HG03060 (cell line): ENCODE measurements around the gene DCDC1.

ENCODE experiments used
- ATAC-seq: cut with Tn5 transposase; IDR thresholded peaks from one replicate; pipeline ENCODE4 v1.9.1; 2021; ENCODE audit warnings: low read depth, moderate number of reproducible peaks; ENCODE audit not compliant: unreplicated experiment

DCDC1 gene

GRCh38 chr11:31110830-31111229 is 258.7 kb downstream of the DCDC1 start:
- ATAC-seq = no peak

GRCh38 chr11:31109446-31109845 is 260.1 kb downstream of the DCDC1 start:
- ATAC-seq = no peak

- ATAC-seq = no peak
Measured at GRCh38 chr11:31107649-31108048, 261.9 kb downstream of the DCDC1 start.

GRCh38 chr11:31106968-31107576 is 262.5 kb downstream of the DCDC1 start:
- ATAC-seq = no peak

- ATAC-seq = no peak
Measured at GRCh38 chr11:31106326-31106725, 263.2 kb downstream of the DCDC1 start.

GRCh38 chr11:31102875-31103274 is 266.7 kb downstream of the DCDC1 start:
- ATAC-seq = no peak

GRCh38 chr11:31102316-31102715 is 267.2 kb downstream of the DCDC1 start:
- ATAC-seq = no peak

GRCh38 chr11:31096191-31096805 is 273.2 kb downstream of the DCDC1 start:
- ATAC-seq = no peak

- ATAC-seq = no peak
Measured at GRCh38 chr11:31092638-31093037, 276.9 kb downstream of the DCDC1 start.

- ATAC-seq = no peak
Measured at GRCh38 chr11:31089117-31089516, 280.4 kb downstream of the DCDC1 start.

- ATAC-seq = no peak
Measured at GRCh38 chr11:31069447-31070205, 299.9 kb downstream of the DCDC1 start.

- no peak for ATAC-seq
Measured at GRCh38 chr11:31060880-31061279, 308.7 kb downstream of the DCDC1 start.

GRCh38 chr11:31059529-31059928 is 310.0 kb downstream of the DCDC1 start:
- no peak for ATAC-seq

GRCh38 chr11:31050061-31050765 is 319.3 kb downstream of the DCDC1 start:
- no peak for ATAC-seq

- ATAC-seq = no peak
Measured at GRCh38 chr11:31045335-31045734, 324.2 kb downstream of the DCDC1 start.

- no peak for ATAC-seq
Measured at GRCh38 chr11:31030138-31030792, 339.3 kb downstream of the DCDC1 start.

- ATAC-seq = no peak
Measured at GRCh38 chr11:31026315-31026714, 343.2 kb downstream of the DCDC1 start.

GRCh38 chr11:31022080-31022479 is 347.5 kb downstream of the DCDC1 start:
- no peak for ATAC-seq

- no peak for ATAC-seq
Measured at GRCh38 chr11:31019786-31020185, 349.8 kb downstream of the DCDC1 start.

- no peak for ATAC-seq
Measured at GRCh38 chr11:31005202-31005601, 364.3 kb downstream of the DCDC1 start.

- ATAC-seq = no peak
Measured at GRCh38 chr11:31001427-31001826, 368.1 kb downstream of the DCDC1 start.
